CD4-positive, alpha-beta memory T cell (primary cell): ENCODE data around the gene GRIK4. TPM values are rescaled to one million over a fixed set of nuclear protein-coding genes. Genes with fewer than 3 reads are reported as not detected.
"Not testable (repeated sequence)": the region's sequence is repeated elsewhere in the genome, so short reads cannot be mapped to it uniquely, and the experiment has no call there.

ENCODE experiments used
- CTCF ChIA-PET: fragments of 350-600 bp; sonication (Branson Sonifier 250); formaldehyde crosslinking; loops from one replicate; lab custom pipeline; 2021; ENCODE audit warnings: inconsistent platforms; ENCODE audit not compliant: partially characterized antibody; lab: Charles Lee
- POLR2A ChIA-PET: fragments of 350-600 bp; sonication (Branson Sonifier 250); formaldehyde crosslinking; loops from one replicate; lab custom pipeline; 2021; ENCODE audit not compliant: partially characterized antibody; lab: Charles Lee
- DNase-seq, 5 donors: peaks; one replicate each; pipeline versions ENCODE4 v3.0.0 to v3.0.0-alpha.2; 2020 to 2022; ENCODE audit warnings: mixed read lengths in 1 of 5
- H3K27ac ChIP-seq: one replicate; pipeline ENCODE4 v1.7.0; 2013; ENCODE audit warnings: low read depth, low read length
- H3K27me3 ChIP-seq: 2 replicates; pipeline ENCODE4 v1.7.0; 2013; ENCODE audit warnings: mild to moderate bottlenecking, low read length, moderate library complexity; ENCODE audit not compliant: insufficient read depth
- H3K36me3 ChIP-seq: 2 replicates; pipeline ENCODE4 v1.7.0; 2013; ENCODE audit warnings: mild to moderate bottlenecking, low read length, moderate library complexity; ENCODE audit not compliant: insufficient read depth
- H3K4me1 ChIP-seq: 2 replicates; pipeline ENCODE4 v1.7.0; 2013; ENCODE audit warnings: mild to moderate bottlenecking, low read length, moderate library complexity; ENCODE audit not compliant: insufficient read depth
- H3K4me3 ChIP-seq, 2 donors: one replicate each; pipeline ENCODE4 v1.7.0; 2013; ENCODE audit warnings: low read length in 2 of 2, mild to moderate bottlenecking in 1 of 2
- H3K9me3 ChIP-seq, 2 donors: one replicate each; pipeline ENCODE4 v1.7.0; 2013; ENCODE audit warnings: low read length in 2 of 2, control low read depth in 1 of 2; ENCODE audit not compliant: control insufficient read depth in 1 of 2
- H3K27ac Mint-ChIP-seq, 7 donors: one replicate each; pipeline ENCODE4 v1.8.0; 2020 to 2021; ENCODE audit warnings: mixed read lengths in 7 of 7, mild to moderate bottlenecking in 6 of 7, inconsistent platforms in 3 of 7, moderate library complexity in 3 of 7
- H3K27me3 Mint-ChIP-seq, 2 donors: one replicate each; pipeline ENCODE4 v1.8.0; 2020 to 2021; ENCODE audit warnings: mixed read lengths in 2 of 2
- H3K36me3 Mint-ChIP-seq, 2 donors: one replicate each; pipeline ENCODE4 v1.8.0; 2020 to 2021; ENCODE audit warnings: mixed read lengths in 2 of 2, inconsistent platforms in 1 of 2, mild to moderate bottlenecking in 1 of 2
- H3K4me1 Mint-ChIP-seq, 4 donors: one replicate each; pipeline ENCODE4 v1.8.0; 2020 to 2021; ENCODE audit warnings: mixed read lengths in 4 of 4, mild to moderate bottlenecking in 1 of 4
- H3K4me3 Mint-ChIP-seq, 8 donors: one replicate each; pipeline ENCODE4 v1.8.0; 2020 to 2021; ENCODE audit warnings: mixed read lengths in 8 of 8, mild to moderate bottlenecking in 7 of 8, moderate library complexity in 6 of 8, inconsistent platforms in 3 of 8
- H3K9me3 Mint-ChIP-seq, 8 donors: one replicate each; pipeline ENCODE4 v1.8.0; 2020 to 2021; ENCODE audit warnings: mixed read lengths in 8 of 8, mild to moderate bottlenecking in 5 of 8, inconsistent platforms in 3 of 8, moderate library complexity in 1 of 8
- intact Hi-C: fragments of 100-400 bp; cut with micrococcal nuclease; formaldehyde crosslinking; loops from one replicate; pipeline ENCODE4 v1.15.1; 2023
- polyA plus RNA-seq, 2 donors: library from polyadenylated mRNA; unstranded; fragments of 300-500 nt; fragmentation: Illumina TruSeq; gene quantifications; one replicate each; pipeline ENCODE4 v1.2.3, GENCODE V29; 2021
- total RNA-seq, 2 experiments: library from RNA; stranded (reverse); gene quantifications; one replicate each; pipeline ENCODE4 v1.2.3, GENCODE V29; 2021

GRIK4 gene
- total and polyA plus RNA-seq, 4 experiments from 2014 or later = 0.06 TPM; not detected in 3

DNA sequence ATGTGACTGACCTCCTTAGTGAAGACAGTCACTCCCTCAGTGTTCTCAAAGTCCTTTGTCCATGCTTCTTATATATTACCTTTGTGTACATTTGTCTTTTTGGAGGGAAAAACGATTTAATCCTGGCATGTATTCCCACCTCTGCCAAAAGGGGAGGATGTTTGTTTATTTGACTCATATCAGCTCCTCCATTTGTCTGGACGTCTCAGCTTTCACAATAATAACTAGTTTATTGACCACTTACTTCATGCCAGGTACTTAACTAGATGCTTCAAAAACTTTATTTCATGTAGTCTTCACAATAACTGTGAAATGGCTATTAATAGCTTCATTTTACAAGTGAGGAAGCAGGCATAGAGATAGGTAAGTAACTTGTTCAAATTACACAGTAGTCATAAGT lies 517.6 kb downstream of the GRIK4 start:
- Histone ChIP-seq H3K4me3 (no peak overlapping the region), H3K36me3 (no peaks in the 10 kb centered on the region), H3K27me3 (no peaks in the 10 kb centered on the region), H3K4me1 (peaks cover 21% of the 10 kb centered on the region), H3K9me3 (no peaks in the 10 kb centered on the region), H3K27ac (no peak overlapping the region)
- Mint-ChIP-seq H3K9me3 (no peaks in the 10 kb centered on the region), H3K4me3 (no peak overlapping the region), H3K27me3 (no peaks in the 10 kb centered on the region), H3K27ac (no peak overlapping the region), H3K36me3 (peaks cover 0 to 4% of the 10 kb centered on the region in 2 donors), H3K4me1 (peaks cover 24 to 37% (median 31%) of the 10 kb centered on the region in 4 donors)
- no peak for DNase-seq
- POLR2A ChIA-PET = no interaction called here
- intact Hi-C loops = no loop called here
- CTCF ChIA-PET = no interaction called here

DNA sequence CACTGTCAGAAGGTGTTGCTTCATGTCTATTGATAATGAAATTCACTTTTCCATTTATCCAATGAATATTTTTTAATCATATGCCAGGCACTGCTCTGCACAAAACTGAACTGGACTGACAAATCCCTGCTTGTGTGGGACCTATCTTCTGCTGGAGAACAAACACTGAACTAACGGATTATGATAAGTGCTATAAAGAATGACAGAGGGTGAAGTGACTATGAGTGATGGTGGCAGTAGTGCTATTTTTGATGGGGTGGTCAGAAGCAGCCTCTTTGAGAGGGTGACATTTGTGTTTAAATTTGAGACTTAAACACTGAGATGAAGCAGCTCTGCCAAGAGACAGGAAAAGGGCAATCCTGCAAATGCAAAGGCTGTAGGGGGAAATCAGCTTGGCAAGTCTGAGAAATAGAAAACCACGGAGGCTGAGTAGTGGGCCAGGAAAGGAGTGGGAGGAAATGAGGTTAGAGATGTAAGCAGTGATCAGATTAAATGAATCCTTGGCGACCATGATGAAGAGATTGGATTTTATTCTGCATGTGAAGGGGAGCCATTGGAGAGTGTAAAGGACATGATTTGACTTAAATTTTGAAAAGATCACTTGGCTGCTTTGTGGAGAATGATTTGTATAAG lies 518.4 kb downstream of the GRIK4 start:
- Histone ChIP-seq H3K4me1 (peaks cover 15% of the 10 kb centered on the region), H3K27me3 (no peaks in the 10 kb centered on the region), H3K4me3 (no peak overlapping the region), H3K36me3 (no peaks in the 10 kb centered on the region), H3K27ac (no peak overlapping the region), H3K9me3 (no peaks in the 10 kb centered on the region)
- intact Hi-C loops = no loop called here
- DNase-seq = no peak
- no peaks in the 10 kb centered on the region for H3K9me3 Mint-ChIP-seq
- ChIA-PET POLR2A (no interaction called here), CTCF (no interaction called here)
- no peak overlapping the region for H3K27ac Mint-ChIP-seq
- H3K4me3 Mint-ChIP-seq = no peak overlapping the region
- no peaks in the 10 kb centered on the region for H3K27me3 Mint-ChIP-seq
- H3K36me3 Mint-ChIP-seq = peaks cover 0 to 4% of the 10 kb centered on the region in 2 donors
- peaks cover 20 to 31% (median 25%) of the 10 kb centered on the region in 4 donors for H3K4me1 Mint-ChIP-seq

DNA sequence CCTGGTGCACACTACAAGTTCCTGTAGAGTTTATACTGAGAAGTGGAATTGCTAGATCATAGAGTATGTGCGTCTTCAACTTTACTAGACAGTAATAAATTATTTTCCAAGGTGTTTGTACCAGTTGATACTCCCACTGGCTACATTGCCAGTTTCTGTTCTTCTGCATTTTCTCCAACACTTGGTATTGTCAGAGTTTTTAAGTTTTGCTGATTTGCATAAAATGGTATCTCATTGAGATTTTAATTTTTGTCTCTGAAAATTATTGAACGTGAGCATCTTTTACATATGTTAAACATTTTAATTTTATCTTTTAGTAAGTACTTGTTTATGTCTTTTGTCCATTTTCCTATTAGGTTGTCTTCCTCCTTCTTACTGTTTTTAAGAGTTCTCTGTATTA lies 519.6 kb downstream of the GRIK4 start:
- no peaks in the 10 kb centered on the region for H3K36me3 ChIP-seq
- Mint-ChIP-seq H3K4me1 (peaks cover 17 to 29% (median 21%) of the 10 kb centered on the region in 4 donors), H3K4me3 (no peak overlapping the region), H3K27ac (no peak overlapping the region), H3K36me3 (peaks cover 0 to 4% of the 10 kb centered on the region in 2 donors), H3K27me3 (no peaks in the 10 kb centered on the region), H3K9me3 (no peaks in the 10 kb centered on the region)
- DNase-seq = no peak
- H3K27me3 ChIP-seq = no peaks in the 10 kb centered on the region
- ChIA-PET CTCF (no interaction called here), POLR2A (no interaction called here)
- H3K27ac ChIP-seq = no peak overlapping the region
- H3K9me3 ChIP-seq = no peaks in the 10 kb centered on the region
- intact Hi-C loops = no loop called here
- peaks cover 8% of the 10 kb centered on the region for H3K4me1 ChIP-seq
- no peak overlapping the region for H3K4me3 ChIP-seq

DNA sequence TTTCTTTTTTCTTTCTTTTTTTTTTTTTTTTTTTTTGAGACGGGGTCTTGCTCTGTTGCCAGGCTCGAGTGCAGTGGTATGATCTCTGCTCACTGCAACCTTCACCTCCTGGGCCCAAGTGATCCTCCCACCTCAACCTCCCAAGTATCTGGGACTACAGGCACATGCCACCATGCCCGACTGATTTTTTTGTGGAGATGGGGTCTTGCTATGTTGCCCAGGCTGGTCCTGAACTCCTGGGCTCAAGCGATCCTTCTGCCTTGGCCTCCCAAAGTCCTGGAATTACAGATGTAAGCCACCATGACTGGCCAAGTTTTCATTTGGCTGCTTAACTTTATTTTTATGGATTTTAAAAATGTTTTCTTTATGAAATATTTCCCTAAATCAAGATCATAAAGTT lies 520.1 kb downstream of the GRIK4 start:
- H3K27me3 Mint-ChIP-seq, H3K27ac ChIP-seq, H3K4me3 Mint-ChIP-seq, H3K36me3 ChIP-seq, H3K9me3 ChIP-seq, H3K36me3 Mint-ChIP-seq, CTCF ChIA-PET, H3K27me3 ChIP-seq, H3K4me1 ChIP-seq, intact Hi-C loops, DNase-seq, H3K27ac Mint-ChIP-seq, POLR2A ChIA-PET, H3K9me3 Mint-ChIP-seq, H3K4me3 ChIP-seq: not testable (repeated sequence)
- H3K4me1 Mint-ChIP-seq = peaks cover 15 to 34% (median 22%) of the 10 kb centered on the region in 4 donors

DNA sequence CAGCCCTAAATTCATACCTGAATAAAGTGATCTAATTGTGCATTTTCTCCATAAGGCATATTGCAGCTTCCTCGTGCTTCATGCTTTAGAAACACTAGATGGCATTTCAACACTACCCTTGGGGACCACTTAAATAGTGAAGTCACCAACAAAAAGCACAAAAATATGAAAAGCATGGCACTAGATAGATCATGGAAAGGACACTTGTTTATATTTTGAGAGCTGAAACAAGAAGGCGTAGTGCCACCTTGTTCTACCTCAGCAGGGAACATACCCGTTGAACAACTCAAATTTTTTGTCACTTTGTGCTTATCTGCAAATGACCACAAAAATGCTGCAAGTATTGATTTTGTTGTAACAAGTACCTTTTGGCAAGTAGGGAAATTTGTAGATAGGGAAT lies 521.0 kb downstream of the GRIK4 start:
- no peaks in the 10 kb centered on the region for H3K9me3 Mint-ChIP-seq
- H3K27me3 Mint-ChIP-seq = no peaks in the 10 kb centered on the region
- H3K9me3 ChIP-seq = no peaks in the 10 kb centered on the region
- ChIA-PET CTCF (no interaction called here), POLR2A (no interaction called here)
- no peaks in the 10 kb centered on the region for H3K27me3 ChIP-seq
- intact Hi-C loops = no loop called here
- peaks cover 8% of the 10 kb centered on the region for H3K4me1 ChIP-seq
- no peak overlapping the region for H3K27ac ChIP-seq
- H3K4me1 Mint-ChIP-seq = peaks cover 15 to 32% (median 20%) of the 10 kb centered on the region in 4 donors
- no peaks in the 10 kb centered on the region for H3K36me3 ChIP-seq
- no peak overlapping the region for H3K4me3 ChIP-seq
- DNase-seq = no peak
- H3K4me3 Mint-ChIP-seq = no peak overlapping the region
- H3K27ac Mint-ChIP-seq = no peak overlapping the region
- H3K36me3 Mint-ChIP-seq = peaks cover 0 to 4% of the 10 kb centered on the region in 2 donors

DNA sequence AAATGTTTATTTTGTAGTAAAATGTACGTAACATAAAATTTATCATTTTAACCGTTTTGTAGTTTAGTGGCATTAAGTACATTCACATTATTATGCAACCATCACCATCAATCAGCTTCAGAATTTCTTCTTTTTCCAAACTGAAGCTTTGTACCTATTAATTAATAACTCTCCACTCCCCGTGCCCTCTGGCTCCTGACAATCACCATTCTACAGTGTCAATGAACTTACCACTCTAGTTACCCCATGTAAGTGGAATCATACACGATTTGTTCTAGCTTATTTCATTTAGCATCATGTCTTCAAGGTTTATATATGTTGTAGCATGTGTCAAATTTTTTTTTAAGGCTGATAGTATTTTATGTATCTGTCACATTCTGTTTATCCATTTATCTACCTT lies 522.1 kb downstream of the GRIK4 start:
- POLR2A ChIA-PET = no interaction called here
- intact Hi-C loops = no loop called here
- H3K27ac Mint-ChIP-seq = no peak overlapping the region
- H3K27ac ChIP-seq = no peak overlapping the region
- no peak for DNase-seq
- H3K9me3 ChIP-seq = no peaks in the 10 kb centered on the region
- no peak overlapping the region for H3K4me3 ChIP-seq
- CTCF ChIA-PET = no interaction called here
- H3K9me3 Mint-ChIP-seq = no peaks in the 10 kb centered on the region
- H3K36me3 ChIP-seq = no peaks in the 10 kb centered on the region
- peaks cover 0 to 5% of the 10 kb centered on the region in 2 donors for H3K36me3 Mint-ChIP-seq
- H3K4me1 Mint-ChIP-seq = peaks cover 15 to 28% (median 19%) of the 10 kb centered on the region in 4 donors
- no peaks in the 10 kb centered on the region for H3K27me3 Mint-ChIP-seq
- H3K4me1 ChIP-seq = peaks cover 8% of the 10 kb centered on the region
- H3K4me3 Mint-ChIP-seq = no peak overlapping the region
- H3K27me3 ChIP-seq = no peaks in the 10 kb centered on the region

DNA sequence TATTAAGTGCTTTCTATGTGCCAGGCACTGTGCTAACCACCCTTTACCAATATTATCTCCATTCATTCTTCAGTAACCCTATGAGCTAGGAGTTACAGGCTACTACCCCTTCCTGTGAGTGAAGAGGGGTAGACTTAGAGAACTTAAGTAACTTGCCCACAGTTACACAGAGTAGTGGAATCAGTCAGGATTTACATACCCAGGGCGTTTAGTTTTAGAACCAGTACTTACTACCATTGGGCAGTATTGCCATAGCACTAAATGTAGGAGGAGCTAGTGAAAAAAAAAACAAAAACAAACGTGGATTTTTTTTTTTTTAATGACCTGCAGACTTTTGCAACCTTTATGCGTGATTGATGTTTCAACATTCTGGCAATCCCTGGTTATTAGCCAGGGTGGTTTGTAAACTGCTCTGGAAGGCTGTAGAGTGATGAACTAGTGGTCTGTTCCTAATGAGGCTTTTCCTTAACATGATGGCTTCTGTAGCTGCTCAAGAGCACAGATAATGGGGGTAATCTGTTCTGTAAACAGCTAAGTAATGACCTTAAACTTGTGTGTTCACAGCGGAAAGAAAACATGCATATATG lies 523.7 kb downstream of the GRIK4 start:
- ChIA-PET CTCF (no interaction called here), POLR2A (no interaction called here)
- intact Hi-C loops = no loop called here
- Histone ChIP-seq H3K36me3 (no peaks in the 10 kb centered on the region), H3K9me3 (no peaks in the 10 kb centered on the region), H3K4me3 (no peak overlapping the region), H3K4me1 (peaks cover 2% of the 10 kb centered on the region), H3K27ac (no peak overlapping the region), H3K27me3 (no peaks in the 10 kb centered on the region)
- H3K9me3 Mint-ChIP-seq = no peaks in the 10 kb centered on the region
- H3K4me3 Mint-ChIP-seq = no peak overlapping the region
- no peaks in the 10 kb centered on the region for H3K27me3 Mint-ChIP-seq
- H3K27ac Mint-ChIP-seq = no peak overlapping the region
- no peak for DNase-seq
- peaks cover 0 to 11% of the 10 kb centered on the region in 2 donors for H3K36me3 Mint-ChIP-seq
- H3K4me1 Mint-ChIP-seq = peaks cover 7 to 20% (median 10%) of the 10 kb centered on the region in 4 donors
